Measurements from ENCODE around the gene LINC01488.

The LINC01488 gene

GRCh38 chr11:69442012-69442806 is 39.3 kb upstream of the LINC01488 start:
- Histone ChIP-seq H3K79me2 (no peaks in the 10 kb centered on the region), H3K9me3 (ENCODE audit: control insufficient read depth, low read length) (no peaks in the 10 kb centered on the region), H3K36me3 (ENCODE audit: control insufficient read depth, insufficient read depth, low read length) (no peaks in the 10 kb centered on the region), H2AFZ (no peak overlapping the region), H3K9ac (no peak overlapping the region), H3K4me1 (no peaks in the 10 kb centered on the region), H3K27me3 (ENCODE audit: control insufficient read depth, insufficient read depth, low read length) (no peaks in the 10 kb centered on the region), H3K4me2 (ENCODE audit: low read length) (no peak overlapping the region), H3K4me3 (ENCODE audit: low read depth, low read length) (no peak overlapping the region), H3K27ac (no peak overlapping the region)
- no peak for TF ChIP-seq CTCF (IDR thresholded peaks at IDR 0.05)

GRCh38 chr11:69442807-69443137 is 38.7 kb upstream of the LINC01488 start:
- Histone ChIP-seq H3K27me3 (ENCODE audit: control insufficient read depth, insufficient read depth, low read length) (no peaks in the 10 kb centered on the region), H3K36me3 (ENCODE audit: control insufficient read depth, insufficient read depth, low read length) (no peaks in the 10 kb centered on the region), H3K9ac (no peak overlapping the region), H3K9me3 (ENCODE audit: control insufficient read depth, low read length) (no peaks in the 10 kb centered on the region), H3K79me2 (no peaks in the 10 kb centered on the region), H3K4me1 (no peaks in the 10 kb centered on the region), H3K27ac (no peak overlapping the region), H3K4me3 (ENCODE audit: low read depth, low read length) (no peak overlapping the region), H3K4me2 (ENCODE audit: low read length) (peak overlapping the region; percentile 73), H2AFZ (peak overlapping the region; percentile 88)
- no peak for TF ChIP-seq CTCF (IDR thresholded peaks at IDR 0.05)

GRCh38 chr11:69443138-69443967 is 38.1 kb upstream of the LINC01488 start:
- TF ChIP-seq CTCF (IDR thresholded peaks at IDR 0.05): no peak
- no peaks in the 10 kb centered on the region for H3K27me3 ChIP-seq (ENCODE audit: control insufficient read depth, insufficient read depth, low read length)
- H3K27ac ChIP-seq: peak overlapping the region; percentile 65
- H3K9ac ChIP-seq: no peak overlapping the region
- H3K4me1 ChIP-seq: no peaks in the 10 kb centered on the region
- H3K36me3 ChIP-seq (ENCODE audit: control insufficient read depth, insufficient read depth, low read length): no peaks in the 10 kb centered on the region
- peak overlapping the region; percentile 33 for H3K4me3 ChIP-seq (ENCODE audit: low read depth, low read length)
- peak overlapping the region; percentile 73 for H3K4me2 ChIP-seq (ENCODE audit: low read length)
- H2AFZ ChIP-seq: peak overlapping the region; percentile 88
- H3K79me2 ChIP-seq: no peaks in the 10 kb centered on the region
- H3K9me3 ChIP-seq (ENCODE audit: control insufficient read depth, low read length): no peaks in the 10 kb centered on the region

- H3K4me1 ChIP-seq: no peaks in the 10 kb centered on the region
- no peaks in the 10 kb centered on the region for H3K9me3 ChIP-seq (ENCODE audit: control insufficient read depth, low read length)
- peak overlapping the region; percentile 73 for H3K4me2 ChIP-seq (ENCODE audit: low read length)
- TF ChIP-seq CTCF (IDR thresholded peaks at IDR 0.05): no peak
- H3K4me3 ChIP-seq (ENCODE audit: low read depth, low read length): peak overlapping the region; percentile 33
- peak overlapping the region; percentile 88 for H2AFZ ChIP-seq
- no peaks in the 10 kb centered on the region for H3K36me3 ChIP-seq (ENCODE audit: control insufficient read depth, insufficient read depth, low read length)
- no peaks in the 10 kb centered on the region for H3K79me2 ChIP-seq
- no peaks in the 10 kb centered on the region for H3K27me3 ChIP-seq (ENCODE audit: control insufficient read depth, insufficient read depth, low read length)
- H3K27ac ChIP-seq: peak overlapping the region; percentile 65
- H3K9ac ChIP-seq: no peak overlapping the region
Measured at GRCh38 chr11:69443968-69444364, 37.5 kb upstream of the LINC01488 start.

Measured in parathyroid adenoma (tissue), 2 donors.